Measurements from ENCODE around the gene SLAMF8. TPM values are rescaled to one million over a fixed set of nuclear protein-coding genes. Genes with fewer than 3 reads are reported as not detected.

The SLAMF8 gene
- polyA plus RNA-seq, 3 donors, result 2.6 to 5.7 (median 5.7) TPM

- Mint-ChIP-seq H3K36me3 (peaks cover 0 to 1% of the 10 kb centered on the region in 2 donors), H3K4me1 (peaks cover 16% of the 10 kb centered on the region), H3K4me3 (no peak overlapping the region), H3K27me3 (ENCODE audit: low read depth in 3 of 3) (peaks cover 0 to 4% (median 3%) of the 10 kb centered on the region in 3 donors), H3K9me3 (peaks cover 0 to 1% (median 0%) of the 10 kb centered on the region in 7 donors), H3K27ac (no peak overlapping the region)
- no peaks in the 10 kb centered on the region for H3K27me3 ChIP-seq (ENCODE audit: control insufficient read depth in 2 of 2, insufficient read depth in 2 of 2, low read length in 2 of 2)
- H3K4me2 ChIP-seq (replicated peaks; ENCODE audit: extremely low read depth, low read length, poor library complexity, severe bottlenecking), result no peak overlapping the region
- no peak overlapping the region for H2AFZ ChIP-seq (ENCODE audit: insufficient read depth, low read depth, low read length, poor library complexity, severe bottlenecking)
- H3K9ac ChIP-seq (ENCODE audit: insufficient read depth, low read length, poor library complexity, severe bottlenecking), result no peak overlapping the region
- H3K4me1 ChIP-seq (ENCODE audit: control insufficient read depth in 1 of 2, insufficient read depth in 2 of 2, low read length in 2 of 2), result peaks cover 58 to 63% of the 10 kb centered on the region in 2 donors
- no peaks in the 10 kb centered on the region for H3K9me3 ChIP-seq (replicated peaks in 1 of 2; ENCODE audit: control insufficient read depth in 1 of 2, insufficient read depth in 1 of 2, low read length in 2 of 2)
- TF ChIP-seq CTCF (IDR thresholded peaks at IDR 0.05), result no peak
- no peak overlapping the region for H3K4me3 ChIP-seq (replicated peaks in 1 of 3; ENCODE audit: low read depth in 2 of 3, low read length in 3 of 3)
- H3K36me3 ChIP-seq (replicated peaks in 1 of 2; ENCODE audit: control insufficient read depth in 1 of 2, insufficient read depth in 2 of 2, low read length in 2 of 2), result no peaks in the 10 kb centered on the region
- WGBS (ENCODE audit: insufficient coverage), result no CpG with 5 or more reads among the region's 4 CpGs
- no peaks in the 10 kb centered on the region for H3K79me2 ChIP-seq (ENCODE audit: insufficient read depth, low read length)
- H3K27ac ChIP-seq (ENCODE audit: low read depth in 1 of 2, low read length in 2 of 2), result no peak overlapping the region
- no peaks in the 10 kb centered on the region for H4K20me1 ChIP-seq (ENCODE audit: insufficient read depth, low read length)
- no peak for DNase-seq
- intact Hi-C loops (cut with micrococcal nuclease), result no loop called here
These were observed 56.5 kb downstream of the SLAMF8 start for GRCh38 chr1:159883134-159883533.

- Histone ChIP-seq H3K9ac (ENCODE audit: insufficient read depth, low read length, poor library complexity, severe bottlenecking) (no peak overlapping the region), H2AFZ (ENCODE audit: insufficient read depth, low read depth, low read length, poor library complexity, severe bottlenecking) (no peak overlapping the region), H3K27ac (ENCODE audit: low read depth in 1 of 2, low read length in 2 of 2) (no peak overlapping the region), H3K9me3 (replicated peaks in 1 of 2; ENCODE audit: control insufficient read depth in 1 of 2, insufficient read depth in 1 of 2, low read length in 2 of 2) (no peaks in the 10 kb centered on the region), H3K4me2 (replicated peaks; ENCODE audit: extremely low read depth, low read length, poor library complexity, severe bottlenecking) (no peak overlapping the region), H3K27me3 (ENCODE audit: control insufficient read depth in 2 of 2, insufficient read depth in 2 of 2, low read length in 2 of 2) (no peaks in the 10 kb centered on the region), H3K4me3 (replicated peaks in 1 of 3; ENCODE audit: low read depth in 2 of 3, low read length in 3 of 3) (no peak overlapping the region), H4K20me1 (ENCODE audit: insufficient read depth, low read length) (no peaks in the 10 kb centered on the region), H3K4me1 (ENCODE audit: control insufficient read depth in 1 of 2, insufficient read depth in 2 of 2, low read length in 2 of 2) (peaks cover 62 to 68% of the 10 kb centered on the region in 2 donors), H3K79me2 (ENCODE audit: insufficient read depth, low read length) (no peaks in the 10 kb centered on the region), H3K36me3 (replicated peaks in 1 of 2; ENCODE audit: control insufficient read depth in 1 of 2, insufficient read depth in 2 of 2, low read length in 2 of 2) (no peaks in the 10 kb centered on the region)
- intact Hi-C loops (cut with micrococcal nuclease), result no loop called here
- DNase-seq, result no peak
- H3K27ac Mint-ChIP-seq, result no peak overlapping the region
- H3K27me3 Mint-ChIP-seq (ENCODE audit: low read depth in 3 of 3), result peaks cover 0 to 4% (median 3%) of the 10 kb centered on the region in 3 donors
- peaks cover 0 to 3% of the 10 kb centered on the region in 2 donors for H3K36me3 Mint-ChIP-seq
- H3K4me3 Mint-ChIP-seq, result no peak overlapping the region
- 92% methylated on average over 7 of the region's 8 CpGs for WGBS (ENCODE audit: insufficient coverage)
- TF ChIP-seq CTCF (IDR thresholded peaks at IDR 0.05), result no peak
- peaks cover 27% of the 10 kb centered on the region for H3K4me1 Mint-ChIP-seq
- H3K9me3 Mint-ChIP-seq, result peaks cover 0 to 2% (median 0%) of the 10 kb centered on the region in 7 donors
These were observed 57.6 kb downstream of the SLAMF8 start for GRCh38 chr1:159884296-159884695.

Small RNA genes within 50 kb of the gene (small RNA-seq; reads per million reads assigned to genes)
- gene RF00570 (ENCODE audit: insufficient read length, low read depth), result not detected

Other genes starting within 250 kb of the SLAMF8 start
- not detected for gene APCS, start 239.0 kb upstream of the SLAMF8 start, polyA plus RNA-seq
- gene CRP, start 112.3 kb upstream of the SLAMF8 start, polyA plus RNA-seq, result not detected
- gene DUSP23, start 45.9 kb upstream of the SLAMF8 start, polyA plus RNA-seq, result 100 to 1,000 TPM in 1 of 3 donors, 10 to 100 TPM in 2; 37.3 to 136 (median 97.8) TPM
- under 1 TPM; 0.15 to 0.36 (median 0.17) TPM for gene FCRL6, start 24.5 kb upstream of the SLAMF8 start, polyA plus RNA-seq
- under 1 TPM in 1 of 3 donors, not detected in 2; 0.04 TPM for gene VSIG8, start 35.8 kb downstream of the SLAMF8 start, polyA plus RNA-seq
- 1 to 10 TPM in 1 of 3 donors, under 1 TPM in 1, not detected in 1; 0.12 to 1.0 TPM for gene CFAP45, start 73.3 kb downstream of the SLAMF8 start, polyA plus RNA-seq
- 1,000 to 10,000 TPM in 1 of 3 donors, 100 to 1,000 TPM in 2; 658 to 1,259 (median 918) TPM for gene TAGLN2, start 98.6 kb downstream of the SLAMF8 start, polyA plus RNA-seq
- gene IGSF9, start 118.7 kb downstream of the SLAMF8 start, polyA plus RNA-seq, result under 1 TPM in 1 of 3 donors, not detected in 2; 0.04 TPM
- under 1 TPM in 1 of 3 donors, not detected in 2; 0.17 TPM for gene SLAMF9, start 127.4 kb downstream of the SLAMF8 start, polyA plus RNA-seq
- gene PIGM, start 205.1 kb downstream of the SLAMF8 start, polyA plus RNA-seq, result 1 to 10 TPM; 3.7 to 4.2 (median 4.0) TPM
- gene KCNJ10, start 243.3 kb downstream of the SLAMF8 start, polyA plus RNA-seq, result under 1 TPM in 1 of 3 donors, not detected in 2; 0.23 TPM

Data from CD14-positive monocyte (primary cell).